ENCODE data around the gene XIRP1. TPM values are rescaled to one million over a fixed set of nuclear protein-coding genes. Genes with fewer than 3 reads are reported as not detected.
A peak's percentile ranks its signal among the peaks of the same experiment; 100 is the strongest.

XIRP1 gene
- total RNA-seq, 1 experiment from 2014 or later, result not detected

DNA sequence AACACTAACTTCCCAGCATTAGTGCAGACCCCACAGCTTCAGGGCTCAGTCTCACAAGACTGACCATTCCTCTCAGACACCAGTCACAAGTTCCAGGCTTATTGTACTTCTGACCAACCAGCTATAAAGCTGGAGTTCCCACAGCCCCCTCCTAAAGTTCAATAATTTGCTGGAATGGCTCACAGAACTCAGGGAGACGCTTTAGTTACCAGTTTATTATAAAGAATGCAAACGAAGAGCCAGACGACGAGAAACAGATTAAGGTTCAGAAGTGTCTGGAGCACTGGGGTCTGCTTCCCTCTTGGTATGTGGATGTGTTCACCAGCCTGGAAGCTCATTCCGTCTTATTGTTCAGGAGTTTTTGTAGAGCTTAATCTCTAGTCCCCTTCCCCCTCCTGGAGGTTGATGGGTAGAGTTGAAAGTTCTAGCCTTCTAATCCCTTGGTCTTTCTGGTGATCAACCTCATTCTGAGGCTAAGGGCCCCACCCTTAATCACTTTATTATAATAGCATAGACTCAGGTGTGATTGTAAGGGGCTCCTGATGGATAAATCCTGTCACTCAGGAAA, 34.2 kb downstream of the XIRP1 start:
- H3K27me3 ChIP-seq (ENCODE audit: low read length), result no peaks in the 10 kb centered on the region
- H3K9ac ChIP-seq (ENCODE audit: low read length), result no peak overlapping the region
- H3K4me3 ChIP-seq (ENCODE audit: low read length), result no peak overlapping the region
- no peak overlapping the region for H2AFZ ChIP-seq (ENCODE audit: low read length)
- H3K4me1 ChIP-seq (ENCODE audit: low read length), result no peaks in the 10 kb centered on the region
- H3K9me2 ChIP-seq (replicated peaks; ENCODE audit: insufficient read depth, low read length), result no peaks in the 10 kb centered on the region
- H3K27ac ChIP-seq (ENCODE audit: low read length), result no peak overlapping the region
- no peaks in the 10 kb centered on the region for H4K20me1 ChIP-seq (ENCODE audit: insufficient read depth, low read depth, low read length)
- no peaks in the 10 kb centered on the region for H3K79me2 ChIP-seq (ENCODE audit: low read length)
- no peak overlapping the region for H3K4me2 ChIP-seq (ENCODE audit: low read depth, low read length, poor library complexity, severe bottlenecking)
- DNase-seq, result no peak
- H3K36me3 ChIP-seq (ENCODE audit: insufficient read depth, low read length), result no peaks in the 10 kb centered on the region
- H3K9me3 ChIP-seq (ENCODE audit: low read length), result no peaks in the 10 kb centered on the region

DNA sequence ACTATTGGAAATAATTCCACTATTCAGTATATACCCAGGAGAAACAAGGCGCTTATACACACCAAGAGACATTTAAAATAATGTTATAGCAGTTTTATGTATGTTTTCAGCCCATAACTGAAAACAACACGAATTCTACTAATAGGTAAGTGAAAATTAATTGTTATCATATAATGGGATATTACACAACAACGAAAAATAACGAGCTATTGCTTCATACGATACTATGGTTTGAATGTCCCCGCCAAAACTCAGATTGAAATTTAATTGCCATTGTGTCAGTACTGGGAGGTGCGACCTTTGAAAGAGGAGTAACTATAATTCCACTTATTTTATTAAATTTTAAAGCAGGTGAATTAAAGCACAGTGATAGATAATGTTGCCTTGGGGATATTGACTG, 35.0 kb downstream of the XIRP1 start:
- H3K9me3 ChIP-seq (ENCODE audit: low read length), result no peaks in the 10 kb centered on the region
- no peak overlapping the region for H3K4me2 ChIP-seq (ENCODE audit: low read depth, low read length, poor library complexity, severe bottlenecking)
- H3K4me3 ChIP-seq (ENCODE audit: low read length), result no peak overlapping the region
- H4K20me1 ChIP-seq (ENCODE audit: insufficient read depth, low read depth, low read length), result peaks cover 2% of the 10 kb centered on the region; the same call in 1 of the 2 replicates
- peaks cover 7% of the 10 kb centered on the region for H3K4me1 ChIP-seq (ENCODE audit: low read length)
- no peak overlapping the region for H3K9ac ChIP-seq (ENCODE audit: low read length)
- no peak overlapping the region for H3K27ac ChIP-seq (ENCODE audit: low read length)
- no peaks in the 10 kb centered on the region for H3K36me3 ChIP-seq (ENCODE audit: insufficient read depth, low read length)
- no peak overlapping the region for H2AFZ ChIP-seq (ENCODE audit: low read length)
- no peaks in the 10 kb centered on the region for H3K9me2 ChIP-seq (replicated peaks; ENCODE audit: insufficient read depth, low read length)
- H3K27me3 ChIP-seq (ENCODE audit: low read length), result no peaks in the 10 kb centered on the region
- no peaks in the 10 kb centered on the region for H3K79me2 ChIP-seq (ENCODE audit: low read length)
- no peak for DNase-seq

DNA sequence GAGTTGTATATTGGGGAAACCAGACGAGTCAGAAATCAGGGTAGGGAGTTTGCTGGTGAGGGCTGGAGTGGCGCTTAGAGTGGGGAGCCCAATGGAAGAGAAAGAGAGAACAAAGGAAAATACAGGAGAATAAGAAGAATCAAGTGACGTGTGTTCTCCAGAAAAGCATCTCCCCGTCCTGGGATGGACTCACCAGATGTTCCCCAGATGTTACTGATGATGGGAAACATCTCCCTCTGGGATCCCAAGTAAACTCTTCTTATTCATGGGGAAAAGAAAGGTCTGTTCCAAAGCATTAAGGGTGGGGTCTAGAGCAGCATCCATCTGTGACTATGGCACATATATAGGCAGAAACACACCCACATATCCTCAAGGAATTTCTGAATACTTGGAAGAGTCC, 36.0 kb downstream of the XIRP1 start:
- H3K4me2 ChIP-seq (ENCODE audit: low read depth, low read length, poor library complexity, severe bottlenecking), result no peak overlapping the region
- no peaks in the 10 kb centered on the region for H3K36me3 ChIP-seq (ENCODE audit: insufficient read depth, low read length)
- no peak overlapping the region for H2AFZ ChIP-seq (ENCODE audit: low read length)
- H3K9ac ChIP-seq (ENCODE audit: low read length), result no peak overlapping the region
- H3K4me1 ChIP-seq (ENCODE audit: low read length), result peaks cover 16% of the 10 kb centered on the region
- no peak overlapping the region for H3K27ac ChIP-seq (ENCODE audit: low read length)
- no peaks in the 10 kb centered on the region for H3K9me2 ChIP-seq (replicated peaks; ENCODE audit: insufficient read depth, low read length)
- DNase-seq, result no peak
- no peak overlapping the region for H3K4me3 ChIP-seq (ENCODE audit: low read length)
- H4K20me1 ChIP-seq (ENCODE audit: insufficient read depth, low read depth, low read length), result peaks cover 8% of the 10 kb centered on the region; the same call in 1 of the 2 replicates
- H3K79me2 ChIP-seq (ENCODE audit: low read length), result no peaks in the 10 kb centered on the region
- H3K9me3 ChIP-seq (ENCODE audit: low read length), result no peaks in the 10 kb centered on the region
- no peaks in the 10 kb centered on the region for H3K27me3 ChIP-seq (ENCODE audit: low read length)

DNA sequence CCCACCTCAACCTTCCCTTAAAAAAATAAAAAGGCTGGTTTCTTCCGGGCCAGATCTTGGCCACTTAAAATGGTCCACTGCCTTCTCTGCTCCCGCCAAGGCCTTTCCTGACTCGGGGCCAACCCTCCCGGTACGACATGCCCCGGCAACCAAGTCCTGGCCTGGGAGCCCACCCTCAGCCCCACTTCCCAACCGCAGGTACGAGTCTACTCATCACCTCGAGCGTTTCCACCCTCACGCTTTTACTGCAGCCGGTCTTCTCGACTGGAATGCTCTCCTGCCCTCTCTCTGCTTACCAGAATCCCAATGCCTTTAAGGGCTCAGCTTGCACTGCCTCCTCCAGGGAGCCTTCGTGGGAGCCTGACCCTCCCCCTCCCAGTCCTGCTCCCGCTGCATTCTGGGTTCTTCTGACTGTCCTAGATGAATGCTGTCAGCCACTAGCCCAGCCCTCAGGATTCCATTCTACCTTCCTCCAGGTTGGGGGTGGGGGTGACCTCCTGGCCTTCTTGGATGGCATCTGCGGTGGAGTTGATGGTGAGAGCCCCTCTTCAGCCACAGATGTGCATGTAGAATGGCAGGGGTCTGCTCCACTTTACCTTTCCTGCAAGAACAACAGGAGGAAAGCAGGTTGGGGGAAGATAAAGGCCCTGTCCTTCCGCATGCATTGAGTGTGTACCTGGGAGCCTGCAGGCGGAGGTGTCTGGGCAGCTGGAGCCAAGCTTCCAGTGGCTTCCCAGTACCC, 37.9 kb downstream of the XIRP1 start:
- H3K27me3 ChIP-seq (ENCODE audit: low read length), result no peaks in the 10 kb centered on the region
- DNase-seq, result no peak
- H3K27ac ChIP-seq (ENCODE audit: low read length), result no peak overlapping the region
- no peak overlapping the region for H3K9ac ChIP-seq (ENCODE audit: low read length)
- H2AFZ ChIP-seq (ENCODE audit: low read length), result no peak overlapping the region
- H3K79me2 ChIP-seq (ENCODE audit: low read length), result no peaks in the 10 kb centered on the region
- H3K9me3 ChIP-seq (ENCODE audit: low read length), result no peaks in the 10 kb centered on the region
- H3K4me1 ChIP-seq (ENCODE audit: low read length), result peaks cover 36% of the 10 kb centered on the region
- no peaks in the 10 kb centered on the region for H3K36me3 ChIP-seq (ENCODE audit: insufficient read depth, low read length)
- H3K4me2 ChIP-seq (ENCODE audit: low read depth, low read length, poor library complexity, severe bottlenecking), result no peak overlapping the region
- no peak overlapping the region for H3K4me3 ChIP-seq (ENCODE audit: low read length)
- H4K20me1 ChIP-seq (ENCODE audit: insufficient read depth, low read depth, low read length), result peaks cover 8% of the 10 kb centered on the region; the same call in 1 of the 2 replicates
- H3K9me2 ChIP-seq (replicated peaks; ENCODE audit: insufficient read depth, low read length), result no peaks in the 10 kb centered on the region

DNA sequence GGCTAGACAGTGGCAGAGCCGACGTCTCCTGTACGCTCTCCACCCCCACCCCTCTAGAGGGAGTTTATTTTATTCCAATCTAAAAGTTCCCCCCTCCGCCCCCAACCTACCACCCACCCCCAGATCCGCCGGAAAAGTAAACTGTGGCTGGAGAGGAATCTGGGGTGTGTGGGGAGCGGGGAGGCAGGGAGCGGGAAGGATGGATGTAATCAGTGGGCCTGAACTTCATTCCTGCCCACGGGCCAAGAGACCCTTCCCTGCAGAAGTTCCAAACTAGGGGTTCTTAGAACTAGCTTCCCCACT, 38.5 kb downstream of the XIRP1 start:
- no peaks in the 10 kb centered on the region; the same call in 1 of the 2 replicates for H3K79me2 ChIP-seq (ENCODE audit: low read length)
- peak overlapping the region; percentile 68 for H3K4me2 ChIP-seq (ENCODE audit: low read depth, low read length, poor library complexity, severe bottlenecking)
- no peak overlapping the region for H2AFZ ChIP-seq (ENCODE audit: low read length)
- no peak for DNase-seq
- peak overlapping the region; percentile 53; the same call in 1 of the 2 replicates for H3K9ac ChIP-seq (ENCODE audit: low read length)
- peaks cover 8% of the 10 kb centered on the region; the same call in 1 of the 2 replicates for H4K20me1 ChIP-seq (ENCODE audit: insufficient read depth, low read depth, low read length)
- H3K36me3 ChIP-seq (ENCODE audit: insufficient read depth, low read length), result no peaks in the 10 kb centered on the region
- H3K27me3 ChIP-seq (ENCODE audit: low read length), result no peaks in the 10 kb centered on the region
- peak overlapping the region; percentile 78; the same call in 1 of the 2 replicates for H3K4me3 ChIP-seq (ENCODE audit: low read length)
- H3K9me3 ChIP-seq (ENCODE audit: low read length), result no peaks in the 10 kb centered on the region
- no peak overlapping the region for H3K27ac ChIP-seq (ENCODE audit: low read length)
- H3K9me2 ChIP-seq (replicated peaks; ENCODE audit: insufficient read depth, low read length), result no peaks in the 10 kb centered on the region
- peaks cover 41% of the 10 kb centered on the region for H3K4me1 ChIP-seq (ENCODE audit: low read length)

DNA sequence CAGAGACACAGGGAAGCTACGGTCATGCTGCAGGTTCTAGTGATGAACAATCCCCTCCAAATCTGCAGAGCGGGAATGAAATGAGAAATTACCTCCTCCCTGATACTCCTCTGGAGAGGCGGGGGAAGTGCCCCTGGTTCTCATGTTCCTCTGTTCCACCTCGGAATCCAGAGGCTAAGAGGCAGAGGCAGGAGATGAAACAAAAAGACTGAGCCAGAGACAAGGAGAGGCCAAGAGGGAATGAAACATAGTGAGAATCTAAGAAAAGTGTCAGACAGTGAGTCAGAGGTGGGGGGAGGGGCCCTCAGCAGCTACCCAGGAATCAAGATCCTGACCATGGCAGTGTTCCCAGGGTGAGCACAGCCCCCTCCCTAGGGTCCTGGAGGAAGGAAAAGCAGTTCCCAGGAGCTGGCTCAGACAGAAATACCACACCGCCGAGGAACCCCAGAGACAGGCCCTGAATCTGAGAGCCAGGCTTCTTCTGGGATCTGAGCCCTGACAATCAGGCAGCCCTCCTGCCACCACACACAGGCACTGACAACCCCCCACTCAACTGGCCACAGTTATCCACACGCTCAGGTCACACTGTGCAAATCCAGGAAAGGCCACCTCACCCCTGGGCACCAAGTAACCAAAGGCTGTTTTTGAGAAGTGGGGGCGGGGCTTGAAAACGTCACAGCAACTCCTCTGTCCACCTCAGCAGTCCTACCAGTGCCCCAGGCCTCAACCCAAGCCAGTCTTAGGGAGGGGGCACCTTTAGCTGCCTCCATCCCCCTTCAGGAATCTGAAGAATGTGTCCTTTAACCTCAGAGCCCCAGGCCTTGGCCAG, 41.4 kb downstream of the XIRP1 start:
- H2AFZ ChIP-seq (ENCODE audit: low read length), result no peak overlapping the region
- peaks cover 8% of the 10 kb centered on the region; the same call in 1 of the 2 replicates for H4K20me1 ChIP-seq (ENCODE audit: insufficient read depth, low read depth, low read length)
- H3K79me2 ChIP-seq (ENCODE audit: low read length), result peaks cover 20% of the 10 kb centered on the region; the same call in 1 of the 2 replicates
- H3K36me3 ChIP-seq (ENCODE audit: insufficient read depth, low read length), result no peaks in the 10 kb centered on the region
- peak overlapping the region; percentile 78; the same call in 1 of the 2 replicates for H3K4me3 ChIP-seq (ENCODE audit: low read length)
- no peaks in the 10 kb centered on the region for H3K27me3 ChIP-seq (ENCODE audit: low read length)
- peak overlapping the region; percentile 68 for H3K4me2 ChIP-seq (ENCODE audit: low read depth, low read length, poor library complexity, severe bottlenecking)
- H3K9me3 ChIP-seq (ENCODE audit: low read length), result no peaks in the 10 kb centered on the region
- DNase-seq, result peak; percentile 47
- H3K9ac ChIP-seq (ENCODE audit: low read length), result peak overlapping the region; percentile 77
- peak overlapping the region; percentile 90 for H3K27ac ChIP-seq (ENCODE audit: low read length)
- no peaks in the 10 kb centered on the region for H3K9me2 ChIP-seq (replicated peaks; ENCODE audit: insufficient read depth, low read length)
- peaks cover 70% of the 10 kb centered on the region for H3K4me1 ChIP-seq (ENCODE audit: low read length)

DNA sequence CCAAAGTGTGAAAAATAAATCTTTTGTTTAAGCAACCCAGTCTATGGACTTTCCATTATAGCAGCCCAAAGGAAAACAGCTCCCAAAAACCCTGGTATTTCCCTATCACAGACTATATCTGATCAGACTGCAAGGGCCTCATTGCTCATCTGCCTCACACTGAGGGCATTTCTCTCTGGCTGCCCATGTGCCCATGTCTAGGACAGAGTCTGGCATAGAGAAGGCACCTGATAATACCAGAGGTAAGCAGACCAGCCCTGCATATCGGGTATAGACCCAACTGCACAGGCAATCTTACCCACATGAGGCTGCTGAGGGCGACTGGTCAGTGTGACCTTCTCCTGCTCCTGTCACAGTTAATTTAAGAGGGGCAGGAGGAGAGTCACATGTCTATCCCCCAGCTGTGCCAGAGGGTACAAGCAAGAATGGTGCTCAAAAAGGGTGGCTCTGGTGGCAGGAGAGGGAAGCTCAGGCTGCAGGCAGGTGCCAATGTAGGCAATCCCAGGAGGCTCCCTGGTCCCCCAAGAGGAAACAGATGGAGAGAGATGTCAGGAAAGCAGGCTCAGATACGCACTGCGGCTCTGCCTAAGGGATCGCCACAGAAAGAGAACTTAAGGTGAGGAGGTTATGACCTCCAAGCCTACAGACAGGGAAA, 42.1 kb downstream of the XIRP1 start:
- no peak overlapping the region for H2AFZ ChIP-seq (ENCODE audit: low read length)
- peaks cover 75% of the 10 kb centered on the region for H3K4me1 ChIP-seq (ENCODE audit: low read length)
- H3K27ac ChIP-seq (ENCODE audit: low read length), result peak overlapping the region; percentile 90
- peak overlapping the region; percentile 68 for H3K4me2 ChIP-seq (ENCODE audit: low read depth, low read length, poor library complexity, severe bottlenecking)
- DNase-seq, result peak; percentile 54
- H4K20me1 ChIP-seq (ENCODE audit: insufficient read depth, low read depth, low read length), result peaks cover 8% of the 10 kb centered on the region; the same call in 1 of the 2 replicates
- peaks cover 20% of the 10 kb centered on the region; the same call in 1 of the 2 replicates for H3K79me2 ChIP-seq (ENCODE audit: low read length)
- no peaks in the 10 kb centered on the region for H3K9me2 ChIP-seq (replicated peaks; ENCODE audit: insufficient read depth, low read length)
- H3K9ac ChIP-seq (ENCODE audit: low read length), result peak overlapping the region; percentile 77
- no peaks in the 10 kb centered on the region for H3K9me3 ChIP-seq (ENCODE audit: low read length)
- no peaks in the 10 kb centered on the region for H3K27me3 ChIP-seq (ENCODE audit: low read length)
- H3K4me3 ChIP-seq (ENCODE audit: low read length), result peak overlapping the region; percentile 78; the same call in 1 of the 2 replicates
- no peaks in the 10 kb centered on the region; the same call in 1 of the 2 replicates for H3K36me3 ChIP-seq (ENCODE audit: insufficient read depth, low read length)

All from Karpas-422 (cell line).